ENCODE results near the gene BTBD9.

GRCh38 chr6:38279963-38280588 lies 359.7 kb downstream of the BTBD9 start:
- TF ChIP-seq, protein P1, sequence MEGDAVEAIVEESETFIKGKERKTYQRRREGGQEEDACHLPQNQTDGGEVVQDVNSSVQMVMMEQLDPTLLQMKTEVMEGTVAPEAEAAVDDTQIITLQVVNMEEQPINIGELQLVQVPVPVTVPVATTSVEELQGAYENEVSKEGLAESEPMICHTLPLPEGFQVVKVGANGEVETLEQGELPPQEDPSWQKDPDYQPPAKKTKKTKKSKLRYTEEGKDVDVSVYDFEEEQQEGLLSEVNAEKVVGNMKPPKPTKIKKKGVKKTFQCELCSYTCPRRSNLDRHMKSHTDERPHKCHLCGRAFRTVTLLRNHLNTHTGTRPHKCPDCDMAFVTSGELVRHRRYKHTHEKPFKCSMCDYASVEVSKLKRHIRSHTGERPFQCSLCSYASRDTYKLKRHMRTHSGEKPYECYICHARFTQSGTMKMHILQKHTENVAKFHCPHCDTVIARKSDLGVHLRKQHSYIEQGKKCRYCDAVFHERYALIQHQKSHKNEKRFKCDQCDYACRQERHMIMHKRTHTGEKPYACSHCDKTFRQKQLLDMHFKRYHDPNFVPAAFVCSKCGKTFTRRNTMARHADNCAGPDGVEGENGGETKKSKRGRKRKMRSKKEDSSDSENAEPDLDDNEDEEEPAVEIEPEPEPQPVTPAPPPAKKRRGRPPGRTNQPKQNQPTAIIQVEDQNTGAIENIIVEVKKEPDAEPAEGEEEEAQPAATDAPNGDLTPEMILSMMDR (IDR thresholded peaks at IDR 0.05): no peak
- TF ChIP-seq POLR2A (IDR thresholded peaks at IDR 0.05): no peak
- TF ChIP-seq POLR2AphosphoS5 (IDR thresholded peaks at IDR 0.05): no peak
- TF ChIP-seq EP300 (IDR thresholded peaks at IDR 0.05; ENCODE audit: low read depth): no peak

All from transverse colon (tissue), 4 donors.